GM19239 (cell line): ENCODE data around the gene ITCH.
A peak's percentile ranks its signal among the peaks of the same experiment; 100 is the strongest.

ENCODE experiments used
- DNase-seq: peaks from one replicate; pipeline ENCODE4 v3.0.0; 2011; ENCODE audit warnings: low spot score; ENCODE audit not compliant: insufficient read length
- FAIRE-seq: peaks from 2 replicates; lab custom pipeline; 2011; peaks lifted over from hg19 to GRCh38; lab: Jason Lieb, UNC

The ITCH gene

DNA sequence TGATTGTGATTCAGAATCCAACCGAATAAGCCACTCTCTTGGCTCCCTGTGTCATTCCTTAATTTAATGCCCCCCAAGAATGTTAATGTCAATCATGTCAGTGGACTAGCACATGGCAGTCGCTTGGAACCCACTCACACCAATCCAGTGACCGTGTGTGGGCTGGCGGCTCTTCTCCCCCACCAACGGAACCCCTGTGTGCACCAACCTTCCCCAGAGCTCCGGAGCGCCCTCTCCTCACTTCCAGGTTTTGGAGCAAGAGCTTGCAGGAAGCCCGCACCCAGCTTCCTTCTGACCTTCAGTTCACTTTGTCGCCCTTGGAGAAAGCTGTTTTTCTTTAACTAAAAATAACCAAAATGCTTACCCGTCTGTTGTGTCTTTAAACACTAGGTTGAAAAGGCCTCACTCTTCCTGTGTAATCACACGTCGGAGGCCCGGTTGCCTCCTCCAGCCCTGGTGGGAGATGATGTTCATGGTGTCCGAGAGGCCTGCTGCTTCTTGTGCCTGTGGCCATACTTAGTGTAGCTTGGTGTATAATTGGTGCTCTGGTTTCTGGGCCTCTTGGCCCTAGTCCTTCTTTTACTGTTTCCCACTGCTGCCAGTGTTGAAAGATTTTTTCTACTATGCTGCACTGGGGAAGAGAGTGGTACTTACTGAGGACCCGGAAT is 177.7 kb downstream of the ITCH start:
- no peak for FAIRE-seq

GRCh38 chr20:34541264-34541901 is 178.3 kb downstream of the ITCH start:
- FAIRE-seq: no peak
- DNase-seq: no peak

More for the DNA sequence above, 177.7 kb downstream of the ITCH start:
- no peak for DNase-seq

DNA sequence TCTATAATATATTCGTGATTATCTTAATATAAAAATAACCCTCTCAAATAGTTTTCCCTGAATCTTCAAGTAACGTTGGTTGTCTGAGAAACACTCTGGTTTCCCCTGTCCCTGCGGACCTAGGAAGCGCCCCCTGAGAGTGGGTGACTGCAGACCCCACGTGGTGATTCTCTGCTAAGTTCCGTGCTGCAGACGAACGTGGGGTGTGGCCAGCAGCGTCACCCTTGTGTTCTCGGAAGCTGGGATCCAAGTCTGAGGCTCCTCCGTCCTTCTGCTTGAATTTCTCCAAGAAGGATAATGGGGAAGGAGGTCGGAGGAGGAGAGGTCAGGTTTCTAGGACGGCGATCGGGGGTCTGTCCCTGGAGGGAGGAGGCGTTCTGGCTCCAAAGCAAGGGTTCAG is 178.8 kb downstream of the ITCH start:
- DNase-seq (no peak), FAIRE-seq (no peak)

- DNase-seq (no peak), FAIRE-seq (no peak)
Observed at GRCh38 chr20:34542439-34542838, 179.4 kb downstream of the ITCH start.

- DNase-seq: no peak
- no peak for FAIRE-seq
Observed at GRCh38 chr20:34543463-34544056, 180.5 kb downstream of the ITCH start.

- FAIRE-seq (no peak), DNase-seq (no peak)
Observed at GRCh38 chr20:34544109-34544796, 181.2 kb downstream of the ITCH start.

DNA sequence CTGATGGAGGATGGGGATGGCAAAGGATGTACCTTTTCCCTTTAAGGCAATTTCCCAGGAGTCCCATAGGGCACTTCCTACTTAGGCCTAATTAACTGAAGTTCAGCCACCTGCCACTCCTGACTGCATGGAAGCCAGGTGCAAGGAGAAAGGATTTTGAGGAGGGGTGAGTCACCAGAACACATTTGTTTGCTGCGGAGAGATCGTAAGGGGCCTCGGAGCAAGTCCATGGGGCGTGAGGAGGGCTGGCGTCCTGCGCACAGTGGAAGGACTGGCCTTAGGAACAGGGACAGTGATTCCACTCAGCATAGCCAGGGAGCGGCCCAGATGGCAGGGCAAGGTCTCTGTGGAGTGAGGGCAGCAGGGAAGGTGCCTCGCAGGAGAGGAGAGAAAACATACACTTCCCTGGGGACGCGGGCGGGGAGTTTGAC is 183.7 kb downstream of the ITCH start:
- no peak for DNase-seq
- FAIRE-seq: no peak

DNA sequence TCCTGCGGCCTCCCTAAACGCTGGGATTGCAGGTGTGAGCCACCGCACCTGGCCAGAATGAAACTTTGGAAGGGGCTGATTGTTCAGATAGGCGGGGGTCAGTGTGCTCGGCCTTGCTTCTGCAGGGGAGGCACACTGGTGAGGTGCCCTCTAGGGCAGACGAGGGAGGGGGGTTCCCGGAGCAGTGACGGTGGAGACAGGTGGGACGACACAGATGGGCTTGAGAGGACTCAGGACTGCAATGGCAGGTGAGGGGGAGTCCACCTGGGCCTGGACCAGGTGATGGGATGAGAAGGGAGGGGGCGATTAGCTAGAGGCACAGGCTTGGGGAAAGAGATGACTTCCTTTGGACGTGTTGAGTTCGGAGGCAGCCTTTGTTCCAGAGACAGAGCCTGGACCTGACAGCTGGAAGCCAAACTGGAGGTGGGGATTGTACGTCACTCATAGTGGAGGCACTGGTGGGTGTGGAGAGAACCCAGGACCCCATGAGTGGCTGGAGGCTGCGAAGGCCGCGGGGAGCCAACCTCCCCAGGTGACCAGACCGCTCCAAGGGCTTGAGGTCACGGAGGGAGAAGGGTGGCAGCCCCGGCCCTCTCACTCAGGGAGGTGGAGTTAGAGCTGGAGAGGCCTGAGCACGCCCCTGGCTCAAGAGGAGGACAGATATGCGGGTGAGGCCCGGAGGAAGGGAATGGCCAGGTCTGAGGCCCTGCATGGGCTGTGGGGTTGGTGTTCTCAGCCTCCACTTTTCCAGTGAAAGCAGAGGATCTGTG is 185.0 kb downstream of the ITCH start:
- no peak for DNase-seq

DNA sequence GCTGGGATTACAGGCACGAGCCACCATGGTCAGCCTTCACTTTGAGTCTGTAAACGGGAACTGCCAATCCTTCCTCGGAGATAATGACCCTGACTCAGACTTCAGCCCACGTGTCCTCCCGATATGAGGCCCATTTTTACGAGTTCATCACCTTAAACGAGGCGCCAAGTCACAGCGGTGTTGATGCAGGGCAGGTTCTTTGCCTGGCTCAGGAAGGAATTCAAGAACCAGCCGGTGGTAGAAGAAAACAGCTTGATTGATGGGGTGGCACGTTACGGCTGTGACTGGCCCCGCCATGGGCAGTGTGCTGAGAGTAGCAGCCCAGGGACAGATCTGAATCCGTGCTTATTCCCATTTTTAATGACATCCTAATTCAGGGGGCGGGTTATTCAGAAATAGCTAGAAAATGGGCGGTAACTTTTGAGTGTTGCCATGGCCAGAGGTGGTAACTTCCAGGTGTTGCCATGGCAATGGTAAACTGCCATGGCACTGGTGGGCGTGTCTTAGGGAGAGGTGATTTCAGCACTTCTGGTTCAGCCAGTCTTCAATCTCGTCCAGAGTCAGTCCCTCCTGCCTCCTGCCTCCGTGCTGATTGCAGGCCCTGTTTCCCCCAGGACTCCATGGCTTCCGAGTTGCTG is 186.3 kb downstream of the ITCH start:
- DNase-seq: no peak
- no peak for FAIRE-seq

More for the DNA sequence above, 185.0 kb downstream of the ITCH start:
- no peak for FAIRE-seq

DNA sequence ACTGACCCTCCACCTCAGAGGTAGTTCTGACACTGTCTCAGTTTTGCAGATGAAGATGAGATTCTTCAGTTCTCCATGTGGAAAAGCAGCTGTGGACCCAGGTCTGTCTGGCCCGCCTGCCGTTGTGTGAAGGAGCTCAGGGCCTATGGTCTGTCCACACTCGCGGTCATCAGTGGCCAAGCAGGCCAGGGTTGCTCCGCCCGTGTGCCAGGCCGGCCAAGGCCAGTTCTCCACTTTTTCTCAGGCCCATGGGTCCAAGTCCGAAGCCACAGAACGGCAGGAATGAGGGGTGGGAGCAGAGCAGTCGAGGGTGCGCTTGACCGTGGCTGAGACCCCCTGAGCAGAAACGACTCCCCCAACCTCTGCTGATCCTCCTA is 186.8 kb downstream of the ITCH start:
- DNase-seq (no peak), FAIRE-seq (no peak)

- FAIRE-seq: no peak
- DNase-seq: no peak
Observed at GRCh38 chr20:34552569-34552968, 189.5 kb downstream of the ITCH start.

DNA sequence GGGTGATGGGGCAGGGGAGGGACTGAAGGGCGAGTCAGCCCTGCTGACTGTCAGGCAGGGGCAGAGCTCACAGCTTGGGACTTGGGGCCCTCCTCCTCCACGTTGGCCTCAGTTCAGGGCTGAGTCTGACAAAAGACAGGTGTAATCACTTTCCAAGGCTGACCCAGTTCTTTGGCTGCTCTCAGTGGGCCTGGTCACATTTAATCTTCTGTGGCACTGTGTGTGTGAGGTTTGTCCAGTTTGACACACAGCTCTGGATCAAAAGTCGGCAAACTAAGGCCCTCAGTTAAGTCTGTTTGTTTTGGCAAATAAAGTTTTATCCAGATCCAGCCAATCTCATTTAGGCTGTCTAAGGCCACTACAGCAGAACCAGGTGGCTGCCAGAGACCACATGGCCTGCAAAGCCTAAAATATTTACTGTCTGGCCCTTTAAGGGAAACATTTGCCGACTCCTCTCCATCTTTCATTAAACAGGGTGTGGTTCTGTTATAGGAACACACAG is 190.3 kb downstream of the ITCH start:
- no peak for DNase-seq

GRCh38 chr20:34557936-34558319 is 194.9 kb downstream of the ITCH start:
- FAIRE-seq (no peak), DNase-seq (no peak)

More for the DNA sequence above, 190.3 kb downstream of the ITCH start:
- FAIRE-seq: no peak

GRCh38 chr20:34558320-34559218 is 195.5 kb downstream of the ITCH start, which contains the start of gene MAP1LC3A:
Gene MAP1LC3A, plus strand, starts transcription at chr20:34558718. Its CDS starts 151 bp downstream, at chr20:34558869.
- peak; percentile 96 for DNase-seq
- peak; percentile 76 for FAIRE-seq

GRCh38 chr20:34559311-34560140 is 196.5 kb downstream of the ITCH start:
- DNase-seq (no peak), FAIRE-seq (no peak)

- DNase-seq (no peak), FAIRE-seq (no peak)
Observed at GRCh38 chr20:34560141-34560523, 197.1 kb downstream of the ITCH start.

- FAIRE-seq: no peak
- DNase-seq: no peak
Observed at GRCh38 chr20:34560614-34561013, 197.5 kb downstream of the ITCH start.
